B cell (primary cell): Measurements from ENCODE around the gene DCDC1. TPM values are rescaled to one million over a fixed set of nuclear protein-coding genes. Genes with fewer than 3 reads are reported as not detected.

ENCODE experiments used
- ATAC-seq: fragments of 200-7000 bp; cut with Tn5 transposase; one replicate; pipeline ENCODE4 v1.10.0; 2021; ENCODE audit warnings: low read depth, mild to moderate bottlenecking, moderate number of reproducible peaks, moderate library complexity
- CTCF ChIA-PET: fragments of 350-600 bp; sonication (Branson Sonifier 250); formaldehyde crosslinking; loops from one replicate; lab custom pipeline; 2021; ENCODE audit warnings: antibody characterized with exemption, inconsistent platforms; lab: Charles Lee
- POLR2A ChIA-PET: fragments of 350-600 bp; sonication (Branson Sonifier 250); formaldehyde crosslinking; loops from one replicate; lab custom pipeline; 2021; ENCODE audit warnings: antibody characterized with exemption; lab: Charles Lee
- DNase-seq: peaks from one replicate; pipeline ENCODE4 v3.0.0; 2013
- H2AFZ ChIP-seq: 2 replicates; pipeline ENCODE4 v1.6.1; 2012; ENCODE audit warnings: mild to moderate bottlenecking, low read depth, low read length; ENCODE audit not compliant: insufficient read depth, poor library complexity, severe bottlenecking
- H3K27ac ChIP-seq, 2 donors: 1 replicate in 1 of 2; 2 replicates in 1 of 2; pipeline ENCODE4 v1.5.1; 2012 to 2013; ENCODE audit warnings: low read length in 2 of 2, mild to moderate bottlenecking in 2 of 2, moderate library complexity in 1 of 2
- H3K27me3 ChIP-seq, 4 experiments: fragments of 200-600 bp in 1 of 4; sonication (generic) in 1 of 4; replicated peaks in 1 of 4; 1 replicate in 2 of 4; 2 replicates in 2 of 4; pipeline versions ENCODE4 v1.6.1 to v1.7.0; 2013 to 2016; ENCODE audit warnings: low read length in 3 of 4, mild to moderate bottlenecking in 2 of 4, mixed read lengths in 1 of 4, moderate library complexity in 1 of 4; ENCODE audit not compliant: insufficient read depth in 4 of 4, control insufficient read depth in 3 of 4; ENCODE audit errors: control extremely low read depth in 1 of 4
- H3K36me3 ChIP-seq, 2 experiments: replicated peaks in 1 of 2; 1 replicate in 1 of 2; 2 replicates in 1 of 2; pipeline versions ENCODE4 v1.6.1 to v1.7.1; 2013; ENCODE audit warnings: low read length in 1 of 2; ENCODE audit not compliant: insufficient read depth in 2 of 2, control insufficient read depth in 1 of 2; ENCODE audit errors: control extremely low read depth in 1 of 2, extremely low read depth in 1 of 2
- H3K4me1 ChIP-seq, 2 donors: fragments of 200-600 bp in 1 of 2; sonication (generic) in 1 of 2; 1 replicate in 1 of 2; 2 replicates in 1 of 2; pipeline versions ENCODE4 v1.5.1 to v1.6.1; 2013 to 2017; ENCODE audit warnings: low read length in 2 of 2; ENCODE audit not compliant: control insufficient read depth in 2 of 2, insufficient read depth in 2 of 2
- H3K4me2 ChIP-seq: replicated peaks from 2 replicates; pipeline ENCODE3; 2012; ENCODE audit warnings: mild to moderate bottlenecking, low read depth, low read length; ENCODE audit not compliant: poor library complexity, severe bottlenecking
- H3K4me3 ChIP-seq, 5 experiments: fragments of 200-600 bp in 1 of 5; sonication (generic) in 1 of 5; 1 replicate in 3 of 5; 2 replicates in 2 of 5; pipeline versions ENCODE4 v1.5.1 to v1.7.0; 2011 to 2016; ENCODE audit warnings: low read length in 4 of 5, mild to moderate bottlenecking in 4 of 5, low read depth in 2 of 5, control low read depth in 1 of 5, moderate library complexity in 1 of 5; ENCODE audit not compliant: insufficient read depth in 1 of 5; ENCODE audit errors: control extremely low read depth in 1 of 5, extremely low read depth in 1 of 5
- H3K79me2 ChIP-seq: fragments of 200-600 bp; sonication (generic); one replicate; pipeline ENCODE4 v1.6.0; 2016; ENCODE audit warnings: low read length; ENCODE audit not compliant: control insufficient read depth, insufficient read depth
- H3K9ac ChIP-seq: fragments of 200-600 bp; sonication (generic); 2 replicates; pipeline ENCODE4 v1.6.1; 2017; ENCODE audit warnings: mild to moderate bottlenecking, low read length, moderate library complexity
- H3K9me3 ChIP-seq, 3 donors: one replicate each; pipeline versions ENCODE4 v1.6.1 to v1.7.1; 2013; ENCODE audit warnings: low read length in 2 of 3; ENCODE audit not compliant: control insufficient read depth in 2 of 3, insufficient read depth in 1 of 3; ENCODE audit errors: control extremely low read depth in 1 of 3
- H4K20me1 ChIP-seq: 2 replicates; pipeline ENCODE4 v1.6.0; 2012; ENCODE audit warnings: mild to moderate bottlenecking, low read length; ENCODE audit not compliant: insufficient read depth, control insufficient read depth, poor library complexity, severe bottlenecking
- H3K27ac Mint-ChIP-seq: one replicate; pipeline ENCODE4 v1.8.0; 2021; ENCODE audit warnings: mixed read lengths
- H3K27me3 Mint-ChIP-seq: one replicate; pipeline ENCODE4 v1.8.0; 2021; ENCODE audit warnings: mixed read lengths
- H3K4me1 Mint-ChIP-seq: one replicate; pipeline ENCODE4 v1.8.0; 2021; ENCODE audit warnings: mixed read lengths
- H3K4me3 Mint-ChIP-seq: one replicate; pipeline ENCODE4 v1.8.0; 2021; ENCODE audit warnings: mixed read lengths
- H3K9me3 Mint-ChIP-seq: one replicate; pipeline ENCODE4 v1.8.0; 2022; ENCODE audit warnings: mixed read lengths; ENCODE audit not compliant: insufficient read depth
- EZH2 ChIP-seq: IDR thresholded peaks from 2 replicates; pipeline ENCODE4 v1.6.1; 2012; ENCODE audit warnings: borderline replicate concordance, low read depth, mild to moderate bottlenecking, moderate library complexity, low read length; ENCODE audit not compliant: insufficient read depth, poor library complexity, severe bottlenecking
- WGBS: methylation state at CpG from one replicate; pipeline ENCODE4 v1.1.5; 2013; ENCODE audit warnings: missing lambda C conversion rate; ENCODE audit not compliant: insufficient coverage; 5-methylcytosine and 5-hydroxymethylcytosine counted together
- intact Hi-C: fragments of 100-400 bp; cut with micrococcal nuclease; formaldehyde crosslinking; loops from one replicate; pipeline ENCODE4 v1.10.0; 2022
- polyA plus RNA-seq: library from polyadenylated mRNA; depleted of rRNA; stranded (reverse); fragments of >200 nt; gene quantifications from 2 replicates; pipeline ENCODE4 v1.2.3, GENCODE V29; 2012
- total RNA-seq, 2 donors: library from RNA; stranded (reverse); fragments of 120-200 nt in 1 of 2; gene quantifications; 1 replicate in 1 of 2; 2 replicates in 1 of 2; pipeline versions ENCODE4 v1.2.3 to v1.2.4, GENCODE V29; 2013 to 2022
- TF ChIP-seq, protein P1 (sequence below): fragments of 200-600 bp; IDR thresholded peaks from one replicate; pipeline ENCODE4 v1.8.0; 2022; ENCODE audit warnings: antibody characterized with exemption, mild to moderate bottlenecking

DCDC1 gene
- total and polyA plus RNA-seq, 2 donors (not counting 1 experiment from before 2014, with no cell fraction given) = not detected

- no peaks in the 10 kb centered on the region for H3K36me3 ChIP-seq
- POLR2A ChIA-PET = no interaction called here
- H3K4me2 ChIP-seq = no peak overlapping the region
- intact Hi-C loops = no loop called here
- H3K4me3 ChIP-seq = no peak overlapping the region
- no peaks in the 10 kb centered on the region for H3K4me1 ChIP-seq
- WGBS = 86% methylated on average over 2 of the region's 4 CpGs
- DNase-seq (no peak), ATAC-seq (no peak)
- H4K20me1 ChIP-seq = no peaks in the 10 kb centered on the region
- CTCF ChIA-PET = no interaction called here
- H3K27ac Mint-ChIP-seq = no peak overlapping the region
- H3K27me3 ChIP-seq = no peaks in the 10 kb centered on the region
- H3K27me3 Mint-ChIP-seq = peaks cover 3% of the 10 kb centered on the region
- H3K4me1 Mint-ChIP-seq = no peaks in the 10 kb centered on the region
- TF ChIP-seq EZH2 = no peak
- TF ChIP-seq, protein P1, sequence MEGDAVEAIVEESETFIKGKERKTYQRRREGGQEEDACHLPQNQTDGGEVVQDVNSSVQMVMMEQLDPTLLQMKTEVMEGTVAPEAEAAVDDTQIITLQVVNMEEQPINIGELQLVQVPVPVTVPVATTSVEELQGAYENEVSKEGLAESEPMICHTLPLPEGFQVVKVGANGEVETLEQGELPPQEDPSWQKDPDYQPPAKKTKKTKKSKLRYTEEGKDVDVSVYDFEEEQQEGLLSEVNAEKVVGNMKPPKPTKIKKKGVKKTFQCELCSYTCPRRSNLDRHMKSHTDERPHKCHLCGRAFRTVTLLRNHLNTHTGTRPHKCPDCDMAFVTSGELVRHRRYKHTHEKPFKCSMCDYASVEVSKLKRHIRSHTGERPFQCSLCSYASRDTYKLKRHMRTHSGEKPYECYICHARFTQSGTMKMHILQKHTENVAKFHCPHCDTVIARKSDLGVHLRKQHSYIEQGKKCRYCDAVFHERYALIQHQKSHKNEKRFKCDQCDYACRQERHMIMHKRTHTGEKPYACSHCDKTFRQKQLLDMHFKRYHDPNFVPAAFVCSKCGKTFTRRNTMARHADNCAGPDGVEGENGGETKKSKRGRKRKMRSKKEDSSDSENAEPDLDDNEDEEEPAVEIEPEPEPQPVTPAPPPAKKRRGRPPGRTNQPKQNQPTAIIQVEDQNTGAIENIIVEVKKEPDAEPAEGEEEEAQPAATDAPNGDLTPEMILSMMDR = no peak
- no peaks in the 10 kb centered on the region for H3K79me2 ChIP-seq
- no peaks in the 10 kb centered on the region for H3K9me3 ChIP-seq
- no peak overlapping the region for H3K4me3 Mint-ChIP-seq
- H3K9me3 Mint-ChIP-seq = no peaks in the 10 kb centered on the region
- no peak overlapping the region for H2AFZ ChIP-seq
- H3K9ac ChIP-seq = no peak overlapping the region
- no peak overlapping the region for H3K27ac ChIP-seq
Measured at GRCh38 chr11:31139479-31139878, 230.1 kb downstream of the DCDC1 start.

GRCh38 chr11:31132531-31133421 lies 236.8 kb downstream of the DCDC1 start:
- 85% methylated on average over 2 of the region's 6 CpGs for WGBS
- CTCF ChIA-PET = no interaction called here
- H3K27me3 Mint-ChIP-seq = no peaks in the 10 kb centered on the region

More at GRCh38 chr11:31132531-31133421, 236.8 kb downstream of the DCDC1 start:
- H3K9me3 ChIP-seq = no peaks in the 10 kb centered on the region
- no peak for TF ChIP-seq EZH2
- TF ChIP-seq, protein P1 = no peak
- POLR2A ChIA-PET = no interaction called here
- ATAC-seq = no peak
- no peak overlapping the region for H3K4me3 ChIP-seq
- Mint-ChIP-seq H3K4me3 (no peak overlapping the region), H3K4me1 (no peaks in the 10 kb centered on the region), H3K27ac (no peak overlapping the region), H3K9me3 (no peaks in the 10 kb centered on the region)
- DNase-seq = no peak
- H3K9ac ChIP-seq = no peak overlapping the region
- H3K4me2 ChIP-seq = no peak overlapping the region
- H3K36me3 ChIP-seq = no peaks in the 10 kb centered on the region
- H2AFZ ChIP-seq = no peak overlapping the region
- no peaks in the 10 kb centered on the region for H3K79me2 ChIP-seq
- intact Hi-C loops = no loop called here
- H3K27me3 ChIP-seq = no peaks in the 10 kb centered on the region
- no peak overlapping the region for H3K27ac ChIP-seq
- no peaks in the 10 kb centered on the region for H3K4me1 ChIP-seq
- no peaks in the 10 kb centered on the region for H4K20me1 ChIP-seq
